ENCODE data around the gene TTN.

The TTN gene

GRCh38 chr2:178807227-178808008, at the start of gene TTN:
Gene TTN (minus strand): TSS chr2:178807423. CDS start chr2:178804642, 2,781 bp downstream.
- DNase-seq: no peak

- no peak for DNase-seq
Observed at GRCh38 chr2:178855151-178855550, 47.9 kb upstream of the TTN start.

- no peak for DNase-seq
Observed at GRCh38 chr2:178848335-178848734, 41.1 kb upstream of the TTN start.

GRCh38 chr2:178846458-178846802, 39.2 kb upstream of the TTN start:
- no peak for DNase-seq

GRCh38 chr2:178845566-178846457, 38.6 kb upstream of the TTN start:
- no peak for DNase-seq

GRCh38 chr2:178844701-178845100, 37.5 kb upstream of the TTN start:
- no peak for DNase-seq

- no peak for DNase-seq
Observed at GRCh38 chr2:178844269-178844668, 37.0 kb upstream of the TTN start.

GRCh38 chr2:178843697-178844096, 36.5 kb upstream of the TTN start:
- no peak for DNase-seq

- no peak for DNase-seq
Observed at GRCh38 chr2:178836807-178837206, 29.6 kb upstream of the TTN start.

- no peak for DNase-seq
Observed at GRCh38 chr2:178834086-178834485, 26.9 kb upstream of the TTN start.

GRCh38 chr2:178833382-178833781, 26.2 kb upstream of the TTN start:
- DNase-seq: no peak

- DNase-seq: no peak
Observed at GRCh38 chr2:178830451-178830850, 23.2 kb upstream of the TTN start.

- no peak for DNase-seq
Observed at GRCh38 chr2:178829981-178830380, 22.8 kb upstream of the TTN start.

GRCh38 chr2:178829299-178829960, 22.2 kb upstream of the TTN start:
- DNase-seq: no peak

GRCh38 chr2:178828486-178828881, 21.3 kb upstream of the TTN start:
- no peak for DNase-seq

GRCh38 chr2:178827739-178828485, 20.7 kb upstream of the TTN start:
- no peak for DNase-seq

- DNase-seq: no peak
Observed at GRCh38 chr2:178827111-178827510, 19.9 kb upstream of the TTN start.

- no peak for DNase-seq
Observed at GRCh38 chr2:178825183-178825582, 18.0 kb upstream of the TTN start.

GRCh38 chr2:178824181-178824580, 17.0 kb upstream of the TTN start:
- no peak for DNase-seq

- DNase-seq: no peak
Observed at GRCh38 chr2:178819992-178820391, 12.8 kb upstream of the TTN start.

- DNase-seq: no peak
Observed at GRCh38 chr2:178819147-178819875, 12.1 kb upstream of the TTN start.

- DNase-seq: no peak
Observed at GRCh38 chr2:178811901-178812300, 4.7 kb upstream of the TTN start.

Measured in CD4-positive, alpha-beta T cell treated with Interleukin-6 for 4 hours (primary cell).